HG02571 (cell line): ENCODE data around the gene ALG9.
"Not testable (repeated sequence)": the region's sequence is repeated elsewhere in the genome, so short reads cannot be mapped to it uniquely, and the experiment has no call there.

Experiments
- ATAC-seq: cut with Tn5 transposase; IDR thresholded peaks from one replicate; pipeline ENCODE4 v1.9.1; 2021; ENCODE audit warnings: mild to moderate bottlenecking, moderate library complexity; ENCODE audit not compliant: unreplicated experiment

Gene ALG9

DNA sequence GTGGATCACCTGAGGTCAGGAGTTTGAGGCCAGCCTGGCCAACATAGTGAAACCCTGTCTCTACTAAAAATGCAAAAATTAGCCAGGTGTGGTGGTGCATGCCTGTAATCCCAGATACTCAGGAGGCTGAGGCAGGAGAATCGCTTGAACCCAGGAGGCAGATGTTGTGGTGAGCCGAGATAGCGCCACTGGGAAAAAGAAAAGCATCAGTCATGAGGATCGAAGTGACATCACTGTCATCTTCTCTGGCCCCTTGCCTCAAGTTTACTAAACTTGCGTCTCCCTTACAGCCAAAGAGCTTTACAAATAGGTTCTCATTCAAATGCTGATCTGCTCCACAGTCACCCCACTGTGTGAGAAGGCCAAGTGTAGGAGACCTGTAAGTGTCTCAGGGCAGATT lies 100.2 kb downstream of the ALG9 start:
- not testable (repeated sequence) for ATAC-seq

DNA sequence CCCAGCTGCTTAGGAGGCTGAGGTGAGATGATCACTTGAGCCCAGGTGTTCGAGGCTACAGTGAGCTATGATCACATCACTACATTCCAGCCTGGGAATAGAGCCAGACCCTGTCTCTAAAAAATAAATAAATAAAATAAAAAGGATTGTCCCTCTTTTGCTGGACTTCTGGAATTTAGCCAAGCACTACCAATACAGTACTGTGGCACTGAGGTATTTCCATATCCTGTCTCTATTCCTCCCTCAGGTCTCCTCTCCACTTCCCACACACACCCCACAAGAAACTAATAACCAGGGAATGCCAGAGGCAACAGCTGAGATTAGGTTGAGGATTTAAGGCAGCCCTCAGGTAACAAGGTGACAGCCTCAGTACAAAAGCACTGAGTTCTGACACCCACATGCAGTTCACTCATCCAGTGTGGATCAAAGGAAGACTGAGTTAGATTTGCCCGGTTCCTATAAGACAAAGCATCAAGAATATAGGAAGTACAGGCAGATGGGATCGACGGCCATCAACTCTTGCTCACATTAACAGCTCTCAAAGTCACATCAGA lies 100.7 kb downstream of the ALG9 start:
- no peak for ATAC-seq

GRCh38 chr11:111766834-111767142 lies 104.6 kb downstream of the ALG9 start:
- no peak for ATAC-seq

DNA sequence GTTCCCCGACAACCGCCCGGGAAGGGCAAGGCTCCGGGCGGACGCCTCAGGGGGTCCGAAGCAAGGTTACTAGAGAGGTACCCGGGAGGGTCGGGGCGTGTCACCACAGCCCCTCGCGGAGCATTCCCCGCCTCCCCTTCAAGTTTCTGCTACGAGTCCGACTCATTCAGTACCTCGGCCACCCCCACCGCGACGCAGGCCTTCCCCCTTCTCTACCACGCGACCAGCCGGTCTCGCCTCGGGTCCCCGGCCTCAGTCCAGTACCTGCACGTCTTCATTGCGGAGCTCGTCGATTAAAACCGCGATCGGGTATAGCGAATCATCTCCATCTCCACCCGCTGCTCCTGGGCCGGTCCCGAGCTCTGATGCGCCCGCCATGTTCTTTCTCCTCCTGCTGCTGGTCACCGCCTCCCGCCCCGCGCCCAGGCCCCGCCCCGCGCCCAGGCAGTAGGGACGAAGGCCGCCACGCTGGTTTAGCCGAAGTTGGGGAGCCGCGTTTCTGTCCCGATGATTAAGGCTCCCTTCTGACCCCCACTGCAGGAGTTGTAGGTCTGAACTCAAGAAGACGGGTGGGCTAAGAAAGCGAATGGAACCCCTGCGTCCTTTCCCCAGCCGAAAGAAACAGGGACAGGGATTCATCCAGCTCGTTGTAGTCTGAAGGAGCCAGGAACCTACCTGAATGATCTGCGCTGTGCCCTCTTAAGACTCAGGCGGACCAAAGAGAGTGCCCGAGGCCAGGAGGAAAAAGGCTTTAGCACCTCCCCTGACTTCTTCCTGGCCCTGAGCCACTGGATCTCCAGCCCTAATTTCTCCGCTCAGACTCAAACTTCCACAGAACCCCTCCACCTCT lies 105.2 kb downstream of the ALG9 start, which contains the start of gene PPP2R1B:
PPP2R1B (minus strand) TSS at position 406 of the 850 bp plus-strand sequence; CDS start at position 378, 28 bp downstream.
- peak; percentile 88 for ATAC-seq

- peak; percentile 37 for ATAC-seq
Measured at GRCh38 chr11:111765320-111765983, 105.9 kb downstream of the ALG9 start.

DNA sequence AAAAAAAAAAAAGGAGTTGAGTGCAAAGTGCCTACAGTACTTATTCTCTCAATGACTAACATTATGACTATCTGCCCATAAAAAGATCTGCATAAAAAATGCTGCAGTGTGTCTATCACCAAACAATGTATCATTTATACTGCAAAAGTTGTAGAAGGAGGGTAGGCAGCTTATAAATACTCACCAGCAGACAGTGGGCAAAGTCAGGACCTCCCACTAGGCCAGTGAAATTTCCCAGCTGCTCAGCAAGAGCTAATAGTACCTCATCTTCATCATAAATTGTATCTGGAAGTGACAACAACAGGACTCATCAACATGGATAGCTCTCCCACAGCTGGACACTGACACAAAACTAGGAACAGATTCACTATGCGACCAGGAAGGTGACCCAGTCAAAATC lies 106.8 kb downstream of the ALG9 start:
- ATAC-seq, result no peak

GRCh38 chr11:111762981-111763643 lies 108.3 kb downstream of the ALG9 start:
- no peak for ATAC-seq

DNA sequence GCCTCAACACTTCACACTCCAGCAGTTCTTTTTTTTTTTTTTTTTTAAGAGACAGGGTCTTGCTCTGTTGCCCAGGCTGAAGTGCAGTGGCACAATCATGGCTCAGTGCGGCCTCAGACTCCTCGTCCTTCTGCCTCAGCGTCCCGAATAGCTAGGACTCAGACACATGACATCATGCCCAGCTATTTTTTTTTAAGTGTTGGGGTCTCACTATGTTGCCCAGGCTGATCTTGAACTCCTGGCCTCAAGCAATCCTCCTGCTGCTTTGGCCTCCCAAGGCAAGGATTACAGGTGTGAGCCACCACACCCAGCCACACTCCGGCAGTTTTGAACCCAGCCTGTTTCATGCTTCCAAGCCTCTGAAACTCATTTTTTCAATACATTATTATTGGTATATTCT lies 108.9 kb downstream of the ALG9 start:
- ATAC-seq, result no peak

- no peak for ATAC-seq
Measured at GRCh38 chr11:111761036-111761435, 110.3 kb downstream of the ALG9 start.

- ATAC-seq, result no peak
Measured at GRCh38 chr11:111759778-111760407, 111.5 kb downstream of the ALG9 start.

- no peak for ATAC-seq
Measured at GRCh38 chr11:111759376-111759775, 112.0 kb downstream of the ALG9 start.

GRCh38 chr11:111756097-111756496 lies 115.3 kb downstream of the ALG9 start:
- ATAC-seq, result no peak

GRCh38 chr11:111749646-111750045 lies 121.7 kb downstream of the ALG9 start:
- no peak for ATAC-seq

GRCh38 chr11:111748035-111748804 lies 123.2 kb downstream of the ALG9 start:
- no peak for ATAC-seq

DNA sequence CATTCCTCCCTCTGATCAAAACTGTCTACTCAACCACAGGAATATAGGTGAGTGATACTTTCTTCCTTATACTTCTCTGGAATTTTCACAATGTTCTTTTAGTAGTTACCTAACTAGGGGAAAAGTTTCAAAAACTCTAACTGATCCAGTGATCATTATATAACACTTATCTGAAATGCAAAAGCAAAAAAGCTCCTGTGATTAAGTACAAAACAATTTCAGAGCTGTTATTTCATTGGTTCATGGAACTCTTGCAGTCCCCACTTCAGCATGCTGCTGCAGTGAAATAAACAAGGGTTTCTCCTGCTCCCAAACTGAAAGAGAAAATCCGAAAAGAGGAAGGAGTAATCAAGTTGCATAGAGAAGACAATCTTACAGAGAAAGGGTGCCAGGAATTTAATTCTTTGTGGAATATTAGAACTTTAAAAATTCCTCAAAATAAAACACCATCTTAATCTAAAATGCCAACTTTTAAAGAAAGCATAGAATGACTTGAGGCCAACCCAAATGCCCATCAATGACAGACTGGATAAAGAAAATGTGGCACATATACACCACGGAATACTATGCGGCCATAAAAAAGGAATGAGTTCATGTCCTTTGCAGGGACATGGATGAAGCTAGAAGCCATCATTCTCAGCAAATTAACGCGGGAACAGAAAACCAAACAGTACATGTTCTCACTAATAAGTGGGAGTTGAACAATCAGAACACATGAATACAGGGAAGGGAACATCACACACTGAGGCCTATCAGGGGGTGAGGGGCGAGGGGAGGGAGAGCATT lies 125.5 kb downstream of the ALG9 start:
- no peak for ATAC-seq

- ATAC-seq, result no peak
Measured at GRCh38 chr11:111743700-111744099, 127.7 kb downstream of the ALG9 start.

DNA sequence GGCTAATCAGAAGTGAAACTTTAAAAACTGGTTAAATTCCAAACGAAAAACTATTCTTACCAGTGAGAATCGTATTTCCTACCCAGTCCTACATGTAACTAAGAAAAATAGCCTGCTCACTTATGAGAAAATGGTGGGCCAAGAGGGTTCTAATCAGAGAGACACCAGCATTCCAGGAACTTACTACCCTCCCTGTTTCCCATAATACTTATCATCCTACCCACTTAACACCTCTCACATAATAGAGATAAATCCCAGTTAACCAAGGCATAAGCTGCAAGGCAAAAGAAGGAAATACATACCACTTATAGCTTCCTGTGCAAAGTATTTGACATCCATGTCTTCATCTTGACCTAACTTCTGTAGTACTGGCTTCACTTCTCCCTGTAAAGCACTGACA lies 129.6 kb downstream of the ALG9 start:
- ATAC-seq, result no peak

DNA sequence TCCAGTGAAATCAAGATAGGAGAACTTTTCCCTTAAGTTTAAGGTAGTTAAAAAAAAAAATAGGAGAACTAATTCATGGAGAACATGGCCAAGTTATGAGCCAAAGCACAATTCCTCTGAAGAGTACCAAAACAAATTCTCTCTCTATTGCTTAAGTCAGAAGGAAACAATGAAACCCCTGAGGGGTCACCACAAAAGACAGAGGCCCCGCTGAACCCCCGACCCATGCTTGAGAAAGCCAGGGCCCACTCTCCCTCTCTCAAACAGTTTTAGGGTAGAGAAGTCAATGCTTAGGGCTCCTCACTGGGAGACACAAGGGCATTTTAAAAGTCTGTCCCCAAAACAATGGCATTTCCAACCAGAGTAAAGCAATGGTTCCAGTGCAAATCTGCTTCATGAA lies 132.1 kb downstream of the ALG9 start:
- no peak for ATAC-seq

DNA sequence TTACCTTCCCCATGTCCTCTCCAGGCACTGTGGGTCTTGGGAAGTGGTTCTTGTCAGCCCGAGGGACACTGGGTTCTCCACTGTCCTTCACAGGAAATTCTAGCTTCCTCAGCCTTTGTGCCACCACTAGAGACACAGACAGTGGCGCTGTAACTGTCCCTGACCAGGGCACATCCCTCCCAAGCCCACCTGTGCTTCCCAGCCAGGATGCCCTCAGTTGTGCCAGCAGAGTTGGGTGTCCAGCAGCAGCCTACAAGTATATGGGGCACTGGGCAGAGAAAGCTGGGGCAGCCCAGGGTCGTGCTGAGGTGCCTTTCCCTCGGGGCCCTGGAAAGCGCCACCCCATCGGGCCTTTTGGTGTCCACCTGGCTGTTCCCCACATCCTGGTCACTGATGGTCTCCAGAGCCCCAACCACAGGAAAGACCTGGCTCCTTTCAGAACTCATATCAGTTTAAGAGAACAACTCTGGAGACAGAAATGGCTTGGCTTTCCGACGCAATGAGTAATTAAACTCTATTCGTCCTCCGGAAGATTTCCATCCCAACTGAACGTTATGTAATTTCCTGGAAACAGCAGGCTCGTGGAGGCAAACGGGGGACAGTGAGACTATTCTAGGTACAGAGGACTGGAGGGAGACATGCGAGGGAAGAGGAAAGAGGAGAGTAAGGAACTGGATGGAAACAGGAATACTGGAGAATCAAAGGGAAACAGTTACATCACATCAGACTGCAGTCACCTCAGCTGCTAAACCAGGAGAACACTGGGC lies 133.8 kb downstream of the ALG9 start:
- no peak for ATAC-seq
